T-helper 2 cell treated with Interferon-gamma antibody and Interleukin-4, amounts not matched to agents 100 ng/mL and 5 ng/mL, for 36 hours (primary cell): Measurements from ENCODE around the gene TRPM7. TPM values are rescaled to one million over a fixed set of nuclear protein-coding genes. Genes with fewer than 3 reads are reported as not detected.
"Not testable (repeated sequence)": the region's sequence is repeated elsewhere in the genome, so short reads cannot be mapped to it uniquely, and the experiment has no call there.

Experiments
- intact Hi-C: fragments of 100-400 bp; cut with micrococcal nuclease; formaldehyde crosslinking; loops from one replicate; pipeline ENCODE4 v1.15.1; 2023
- total RNA-seq: library from RNA; stranded (reverse); gene quantifications from 2 replicates; pipeline ENCODE4 v1.2.3, GENCODE V29; 2022

Gene TRPM7
- total RNA-seq, 1 donor from 2014 or later, result 43.1 TPM

DNA sequence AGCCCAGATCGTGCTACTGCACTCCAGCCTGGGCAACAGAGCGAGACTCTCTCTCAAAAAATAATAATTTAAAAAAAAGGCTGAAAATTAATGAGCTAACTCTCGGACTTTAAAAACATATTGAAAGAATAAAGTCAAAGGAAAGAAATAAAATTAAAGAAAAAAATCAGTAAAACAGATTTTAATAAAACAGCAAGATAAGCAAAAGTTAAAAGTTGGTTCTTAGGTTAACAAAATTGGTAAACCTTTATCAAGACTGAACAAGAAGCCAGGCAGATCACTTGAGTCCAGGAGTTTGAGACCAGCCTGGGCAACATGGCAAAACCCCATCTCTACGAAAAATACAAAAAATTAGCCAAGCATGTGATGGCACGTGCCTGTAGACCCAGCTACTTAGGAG lies 20.7 kb downstream of the TRPM7 start:
- intact Hi-C loops, result no loop called here

DNA sequence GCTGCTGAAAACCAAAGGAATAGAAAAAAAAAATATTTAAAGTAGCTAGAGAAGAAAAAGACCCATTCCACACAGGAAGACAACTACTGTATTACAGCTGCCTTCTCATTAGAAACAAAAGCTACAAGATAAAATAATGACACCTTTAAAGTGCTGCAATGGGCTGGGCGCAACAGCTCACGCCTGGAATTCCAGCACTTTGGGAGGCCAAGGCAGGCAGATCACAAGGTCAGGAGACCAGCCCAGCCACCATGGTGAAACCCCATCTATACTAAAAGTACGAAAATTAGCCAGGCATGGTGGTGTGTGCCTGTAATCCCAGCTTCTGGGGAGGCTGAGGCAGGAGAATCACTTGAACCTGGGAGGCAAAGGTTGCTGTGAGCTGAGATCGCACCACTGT lies 31.0 kb downstream of the TRPM7 start:
- intact Hi-C loops, result no loop called here

DNA sequence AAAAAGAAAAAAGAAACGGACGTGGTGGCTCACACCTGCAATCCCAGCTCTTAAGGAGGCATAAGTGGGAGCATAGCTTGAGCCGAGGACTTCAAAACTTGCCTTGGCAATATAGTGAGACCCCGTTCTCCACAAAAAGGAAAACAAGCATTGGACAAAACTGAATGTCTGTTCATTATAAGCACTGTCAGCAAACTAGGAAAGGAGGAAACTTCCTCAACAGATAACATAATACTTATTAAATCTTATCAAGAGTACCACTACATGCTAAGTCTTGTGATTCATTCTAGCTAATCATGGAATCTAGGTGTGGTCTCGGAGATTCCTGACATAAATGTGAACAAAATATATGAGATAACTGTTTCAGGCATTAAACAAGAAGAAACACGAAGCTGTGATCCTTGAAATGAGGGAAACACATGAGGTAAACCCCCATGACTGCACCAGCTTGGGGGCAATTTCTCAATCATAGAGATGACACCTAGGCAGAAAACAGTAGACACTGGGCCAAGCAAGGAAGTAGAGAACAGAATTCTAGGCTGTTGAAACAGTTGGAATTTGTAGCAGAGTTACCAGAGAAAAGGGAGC lies 33.3 kb downstream of the TRPM7 start:
- intact Hi-C loops, result no loop called here

DNA sequence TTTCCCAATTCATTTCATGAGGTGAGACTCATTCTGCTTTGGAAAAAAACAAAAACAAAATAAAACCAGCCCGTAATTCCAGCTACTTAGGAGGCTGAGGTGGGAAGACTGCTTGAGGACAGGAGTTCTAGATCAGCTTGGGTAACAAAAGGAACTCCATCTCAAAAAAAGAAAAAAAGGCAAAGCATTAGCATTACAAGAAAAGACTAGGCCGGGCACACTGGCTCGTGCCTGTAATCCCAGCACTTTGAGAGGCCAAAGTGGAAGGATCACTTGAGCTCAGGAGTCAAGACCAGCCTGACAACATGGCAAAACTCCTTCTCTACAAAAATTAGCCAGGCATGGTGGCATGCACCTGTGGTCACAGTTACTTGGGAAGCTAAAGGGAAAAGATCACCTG lies 33.9 kb downstream of the TRPM7 start:
- intact Hi-C loops, result no loop called here

DNA sequence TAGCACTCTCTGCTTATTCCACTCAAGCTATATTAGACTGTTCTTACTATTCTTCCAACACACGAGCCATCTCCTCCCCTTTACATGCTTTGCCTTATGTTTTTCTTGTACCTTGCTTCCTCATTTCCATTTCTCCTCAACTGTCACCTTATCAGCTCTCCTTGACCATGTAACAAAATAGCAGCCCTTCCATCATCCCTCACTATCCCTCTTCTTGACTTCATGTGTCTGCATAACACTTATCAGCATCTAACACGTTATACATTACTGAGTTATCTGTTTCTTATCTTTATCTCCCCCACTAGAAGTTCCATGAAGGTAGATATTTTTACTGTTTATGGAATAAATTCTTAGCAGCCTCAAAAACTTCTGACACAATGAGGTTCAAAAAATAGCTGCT lies 45.3 kb downstream of the TRPM7 start:
- intact Hi-C loops, result no loop called here

DNA sequence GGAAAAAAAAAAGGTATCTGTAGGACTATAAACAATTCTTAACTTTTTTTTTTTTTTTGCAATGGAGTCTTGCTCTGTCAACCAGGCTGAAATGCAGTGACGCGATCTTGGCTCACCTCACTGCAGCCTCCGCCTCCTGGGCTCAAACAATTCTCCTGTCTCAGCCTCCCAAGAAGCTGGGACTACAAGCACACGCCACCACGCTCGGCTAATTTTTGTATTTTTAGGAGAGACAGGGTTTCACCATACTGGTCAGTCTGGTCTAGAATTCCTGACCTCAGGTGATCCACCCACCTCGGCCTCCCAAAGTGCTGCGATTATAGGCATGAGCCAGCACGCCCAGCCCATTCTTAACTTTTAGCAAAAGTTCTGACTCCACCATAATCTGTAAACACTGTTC lies 50.5 kb downstream of the TRPM7 start:
- intact Hi-C loops, result no loop called here

DNA sequence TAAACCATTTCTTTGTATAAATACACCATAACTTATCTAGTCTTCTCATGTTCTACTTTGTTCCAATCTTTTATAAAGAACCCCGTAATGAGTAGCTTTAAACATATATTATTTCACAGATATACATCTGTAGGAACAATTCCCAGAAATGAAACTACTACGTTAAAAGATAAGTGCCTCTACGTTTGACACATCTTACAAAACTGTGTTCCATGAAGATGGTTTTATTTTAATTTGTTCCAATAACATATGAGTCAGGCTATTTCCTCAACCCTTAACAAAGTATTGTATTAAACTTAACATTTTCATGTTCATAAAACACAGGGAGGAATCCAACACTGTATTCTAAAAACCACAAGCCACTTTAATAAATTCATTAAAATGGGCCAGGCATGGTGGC lies 52.9 kb downstream of the TRPM7 start:
- intact Hi-C loops, result no loop called here

DNA sequence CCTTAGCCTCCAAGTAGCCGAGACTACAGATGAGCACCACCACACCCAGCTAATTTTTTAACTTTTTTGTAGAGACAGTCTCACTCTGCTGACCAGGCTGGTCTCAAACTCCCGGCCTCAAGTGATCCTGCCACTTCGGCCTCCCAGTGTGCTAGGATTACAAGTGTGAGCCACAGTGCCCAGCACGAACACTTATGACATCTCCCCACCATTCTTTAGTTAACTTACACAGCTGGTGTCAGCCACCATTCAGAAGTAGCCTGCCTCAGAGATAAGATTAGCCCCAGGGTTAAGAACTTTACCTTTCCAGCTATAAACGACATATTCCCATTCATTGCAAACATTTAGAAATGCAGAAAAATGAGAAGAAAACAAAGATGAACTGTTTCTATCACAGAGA lies 58.2 kb downstream of the TRPM7 start:
- intact Hi-C loops, result no loop called here

GRCh38 chr15:50627351-50628055 lies 59.1 kb downstream of the TRPM7 start:
- intact Hi-C loops, result no loop called here

DNA sequence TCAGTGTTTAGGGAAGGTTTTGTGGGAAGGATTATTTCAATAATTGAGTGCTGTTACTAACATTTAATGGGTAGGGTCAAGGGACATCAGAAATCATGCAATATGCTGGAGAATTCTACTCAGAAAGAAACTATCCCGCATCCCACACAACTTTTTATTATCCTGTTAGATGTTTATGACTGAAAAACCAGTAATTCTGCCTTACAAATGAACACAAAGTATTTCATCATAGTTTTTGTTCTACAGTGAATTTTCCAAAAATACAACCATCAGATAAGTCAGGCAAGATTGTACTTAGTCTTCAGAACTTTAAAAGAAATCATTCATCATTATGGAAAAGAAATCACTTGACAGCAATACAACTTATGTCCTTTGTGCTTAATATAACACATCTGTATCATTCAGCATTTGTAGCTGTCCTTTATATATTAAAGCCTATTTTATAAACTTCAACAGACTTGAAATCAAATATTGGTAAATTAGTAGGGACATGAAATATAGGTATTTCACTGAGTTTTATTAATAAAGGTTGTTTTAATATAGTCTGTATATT lies 61.9 kb downstream of the TRPM7 start:
- intact Hi-C loops, result no loop called here

DNA sequence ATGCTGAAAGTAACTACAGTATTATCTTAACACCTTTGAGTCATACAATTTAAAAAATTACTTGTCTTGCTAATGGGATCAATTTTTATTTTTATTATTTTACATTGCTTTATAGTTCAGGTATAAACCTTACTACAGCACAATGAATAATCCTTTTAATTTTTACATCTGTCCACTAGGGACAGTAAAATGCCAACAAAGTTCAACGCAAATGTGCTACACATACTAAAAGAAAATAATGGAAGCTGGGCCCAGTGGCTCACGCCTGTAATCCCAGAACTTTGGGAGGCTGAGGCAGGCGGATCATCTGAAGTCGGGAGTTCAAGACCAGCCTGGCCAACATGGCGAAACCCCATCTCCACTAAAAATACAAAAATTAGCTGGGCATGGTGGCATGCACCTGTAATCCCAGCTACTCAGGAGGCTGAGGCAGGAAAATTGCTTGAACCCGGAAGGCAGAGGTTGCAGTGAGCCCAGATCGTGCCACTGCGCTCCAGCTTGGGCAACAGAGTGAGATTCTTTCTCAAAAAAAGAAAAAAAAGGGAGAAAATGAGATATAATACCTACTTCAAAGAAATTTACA lies 64.1 kb downstream of the TRPM7 start:
- intact Hi-C loops, result not testable (repeated sequence)

GRCh38 chr15:50616960-50617359 lies 69.6 kb downstream of the TRPM7 start:
- intact Hi-C loops, result not testable (repeated sequence)

- intact Hi-C loops, result not testable (repeated sequence)
Measured at GRCh38 chr15:50616554-50616953, 70.0 kb downstream of the TRPM7 start.

- intact Hi-C loops, result no loop called here
Measured at GRCh38 chr15:50613600-50613999, 73.0 kb downstream of the TRPM7 start.

GRCh38 chr15:50607129-50607528 lies 79.5 kb downstream of the TRPM7 start:
- intact Hi-C loops, result no loop called here

GRCh38 chr15:50605462-50605861 lies 81.1 kb downstream of the TRPM7 start:
- intact Hi-C loops, result no loop called here

DNA sequence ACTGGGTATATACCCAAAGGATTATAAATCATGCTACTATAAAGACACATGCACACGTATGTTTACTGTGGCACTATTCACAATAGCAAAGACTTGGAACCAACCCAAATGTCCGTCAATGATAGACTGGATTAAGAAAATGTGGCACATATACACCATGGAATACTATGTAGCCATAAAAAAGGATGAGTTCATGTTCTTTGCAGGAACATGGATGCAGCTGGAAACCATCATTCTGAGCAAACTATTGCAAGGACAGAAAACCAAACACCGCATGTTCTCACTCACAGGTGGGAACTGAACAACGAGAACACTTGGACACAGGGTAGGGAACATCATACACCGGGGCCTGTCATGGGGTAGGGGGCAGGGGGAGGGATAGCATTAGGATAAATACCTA lies 84.6 kb downstream of the TRPM7 start:
- intact Hi-C loops, result not testable (repeated sequence)

- intact Hi-C loops, result no loop called here
Measured at GRCh38 chr15:50594311-50594710, 92.3 kb downstream of the TRPM7 start.

DNA sequence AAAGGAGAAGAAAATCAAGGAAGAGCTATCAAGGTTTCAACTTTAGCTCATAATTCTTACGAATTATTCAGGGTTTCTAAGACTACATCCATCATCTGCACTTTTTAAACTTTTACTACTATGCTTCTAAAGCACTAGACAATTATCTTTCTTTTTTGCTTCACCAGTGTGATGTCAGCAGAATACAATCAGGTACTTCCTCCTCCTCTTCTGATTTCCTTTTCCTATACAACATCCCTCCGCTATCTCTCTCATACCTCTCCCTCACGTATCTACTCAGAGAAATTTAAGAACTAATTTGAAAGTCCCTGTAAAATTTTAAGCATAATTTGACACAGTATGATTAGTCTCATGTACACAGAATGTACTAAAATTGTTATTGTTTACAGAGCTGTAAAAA lies 92.8 kb downstream of the TRPM7 start:
- intact Hi-C loops, result no loop called here

- intact Hi-C loops, result no loop called here
Measured at GRCh38 chr15:50590288-50590687, 96.3 kb downstream of the TRPM7 start.

DNA sequence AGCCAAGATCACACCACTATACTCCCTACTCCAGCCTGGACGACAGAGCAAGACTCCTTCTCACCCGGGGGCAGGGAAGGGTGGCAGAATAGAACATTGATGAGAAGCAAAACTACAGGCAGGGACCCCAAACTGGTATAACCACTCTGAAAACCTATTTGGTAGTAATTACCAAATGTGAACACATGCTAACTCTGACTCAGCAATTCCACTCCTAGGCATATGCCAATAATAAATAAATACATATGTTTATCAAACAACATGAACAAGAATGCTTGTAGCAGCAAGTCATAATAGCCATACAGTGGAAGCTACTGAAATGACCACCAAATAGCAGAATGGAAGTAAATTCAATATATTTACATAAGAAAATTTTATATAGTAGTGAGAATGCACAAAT lies 109.1 kb downstream of the TRPM7 start:
- intact Hi-C loops, result no loop called here

- intact Hi-C loops, result no loop called here
Measured at GRCh38 chr15:50576166-50576565, 110.4 kb downstream of the TRPM7 start.

- intact Hi-C loops, result not testable (repeated sequence)
Measured at GRCh38 chr15:50573842-50574241, 112.8 kb downstream of the TRPM7 start.
